NOMO-1 treated with dmso at 0.1 percent for 144 hours (cell line): ENCODE data around the gene VPS26A.
A peak's percentile ranks its signal among the peaks of the same experiment; 100 is the strongest.
"Not testable (repeated sequence)": the region's sequence is repeated elsewhere in the genome, so short reads cannot be mapped to it uniquely, and the experiment has no call there.

Source experiments
- DNase-seq: peaks from one replicate; lab custom pipeline; 2025; ENCODE audit not compliant: unreplicated experiment; lab: John Stamatoyannopoulos, UW

VPS26A gene

DNA sequence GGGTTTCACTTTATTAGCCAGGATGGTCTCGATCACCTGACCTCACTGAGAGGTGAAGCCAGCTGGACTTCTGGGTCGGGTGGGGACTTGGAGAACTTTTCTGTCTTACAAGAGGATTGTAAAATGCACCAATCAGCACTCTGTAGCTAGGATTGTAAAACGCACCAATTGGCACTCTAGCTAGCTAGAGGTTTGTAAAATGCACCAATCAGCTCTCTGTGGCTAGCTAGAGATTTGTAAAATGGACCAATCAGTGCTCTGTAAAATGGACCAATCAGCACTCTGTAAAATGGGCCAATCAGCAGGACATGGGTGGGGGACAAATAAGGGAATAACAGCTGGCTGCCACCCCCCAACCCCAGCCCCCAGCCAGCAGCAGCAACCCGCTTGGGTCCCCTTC is 51.3 kb downstream of the VPS26A start:
- not testable (repeated sequence) for DNase-seq

DNA sequence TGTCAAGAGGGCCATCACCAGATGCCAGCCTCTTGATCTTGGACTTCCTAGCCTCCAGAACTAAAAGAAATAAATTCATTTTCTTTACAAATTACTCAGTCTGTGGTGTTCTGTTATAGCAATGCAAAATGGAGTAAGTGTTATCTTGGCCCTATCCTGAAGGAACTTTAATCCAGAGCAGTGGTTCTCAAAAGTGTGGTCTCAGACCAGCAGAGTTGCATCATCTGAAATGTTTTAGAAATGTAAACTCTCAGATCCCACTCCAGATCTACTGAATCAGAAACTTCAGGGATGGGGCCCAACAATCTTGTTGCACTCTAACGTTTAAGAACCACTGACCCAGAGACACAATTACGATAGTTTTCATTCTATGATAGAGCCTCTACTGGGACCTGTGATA is 52.8 kb downstream of the VPS26A start:
- DNase-seq: no peak

DNA sequence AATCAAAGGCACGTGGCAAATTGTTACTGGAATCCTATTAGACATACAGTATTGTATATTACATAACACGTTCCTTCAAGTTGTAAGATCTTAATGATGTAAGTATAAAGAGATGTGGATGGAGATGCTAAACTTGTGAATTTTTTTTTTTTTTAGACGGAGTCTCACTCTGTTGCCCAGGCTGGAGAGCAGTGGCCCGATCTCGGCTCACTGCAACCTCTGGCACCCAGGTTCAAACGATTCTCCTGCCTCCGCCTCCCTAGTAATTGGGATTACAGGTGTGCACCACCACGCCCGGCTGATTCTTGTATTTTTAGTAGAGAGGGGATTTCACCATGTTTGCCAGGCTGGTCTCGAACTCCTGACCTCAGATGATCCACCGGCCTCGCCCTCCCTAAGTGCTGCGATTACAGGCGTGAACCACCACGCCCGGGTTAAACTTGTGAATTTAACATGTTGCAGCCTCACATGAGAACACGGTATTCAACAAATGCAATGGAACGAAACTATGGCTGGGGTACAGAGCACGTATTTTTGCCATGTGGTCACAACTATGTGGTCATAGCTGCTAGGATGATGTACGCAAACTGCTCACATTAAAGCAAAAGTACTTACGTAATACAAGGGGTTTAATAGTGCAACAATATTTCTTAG is 55.2 kb downstream of the VPS26A start:
- peak; percentile 46 for DNase-seq

DNA sequence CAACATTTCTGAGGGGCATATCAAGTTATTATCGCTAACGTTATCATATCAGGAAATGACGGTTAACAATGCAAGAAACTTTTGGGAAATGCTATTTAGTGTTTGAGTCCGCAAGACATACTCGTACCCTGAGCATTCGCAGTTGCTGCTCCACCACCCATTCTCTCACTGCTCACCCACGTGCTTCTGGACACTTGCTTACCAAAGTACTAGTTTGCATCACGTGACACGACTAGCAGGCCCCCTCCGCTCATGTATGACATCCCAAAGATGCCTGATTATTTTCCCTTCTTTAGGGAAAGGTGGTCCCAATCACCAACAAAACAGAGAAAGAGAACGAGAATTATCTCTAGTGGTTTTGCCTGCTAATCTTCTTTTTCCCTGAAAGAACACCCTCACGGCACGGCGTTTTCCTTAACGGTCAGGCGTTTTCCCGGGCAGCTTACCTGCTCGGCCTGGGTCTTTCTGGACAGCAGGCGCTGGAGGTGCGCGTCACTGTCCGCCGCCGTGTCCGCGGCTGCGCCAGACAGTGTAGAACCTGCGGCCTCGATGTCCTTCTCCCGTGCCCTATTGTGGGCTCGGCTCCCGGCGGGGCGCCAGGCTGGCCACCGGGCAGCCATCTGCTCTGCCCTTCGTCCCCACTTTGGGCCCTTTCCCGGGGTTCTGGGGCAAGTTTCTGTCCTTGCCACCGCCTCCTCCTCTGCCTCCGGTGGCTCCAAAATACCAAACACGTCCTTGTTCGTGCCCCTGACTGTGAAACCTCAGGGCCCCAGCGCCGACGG is 56.0 kb downstream of the VPS26A start, which contains the start of gene SUPV3L1:
TSS of gene SUPV3L1 (plus strand) at position 492 of the 782 bp plus-strand sequence. CDS start at position 550, 58 bp downstream.
- DNase-seq: peak; percentile 89

DNA sequence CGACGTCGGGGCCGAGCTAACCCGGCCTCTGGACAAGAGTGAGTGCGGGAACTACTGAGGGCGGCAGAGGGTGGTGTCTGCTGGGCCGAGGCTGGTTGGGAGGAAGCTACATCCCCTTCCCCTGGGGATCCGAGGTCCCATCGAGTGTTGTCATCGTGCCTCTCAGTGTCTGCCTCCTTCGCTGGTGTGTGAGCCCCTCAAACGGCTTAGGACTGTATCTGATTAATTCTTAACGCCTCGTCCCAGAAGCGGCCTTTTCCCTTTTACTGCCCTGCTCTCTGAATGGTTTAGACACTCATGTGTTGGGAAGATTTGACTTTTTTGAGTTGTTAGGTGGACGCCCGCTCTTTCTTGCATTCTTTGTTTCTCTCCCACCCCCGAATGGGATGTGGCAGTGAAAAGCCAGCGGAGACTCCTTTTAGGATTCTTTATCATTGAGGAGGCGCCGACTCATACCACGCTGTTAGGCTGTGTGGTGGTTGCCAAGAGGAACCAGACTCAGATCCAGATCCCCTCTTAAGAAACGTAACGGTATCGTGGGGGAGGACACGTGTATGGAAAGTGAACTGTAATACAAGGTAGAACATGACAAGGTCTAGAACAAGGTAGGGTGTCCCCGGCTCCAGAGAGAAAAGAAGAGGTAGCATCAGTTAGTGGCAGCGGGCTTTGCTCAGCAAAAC is 56.7 kb downstream of the VPS26A start:
- no peak for DNase-seq

DNA sequence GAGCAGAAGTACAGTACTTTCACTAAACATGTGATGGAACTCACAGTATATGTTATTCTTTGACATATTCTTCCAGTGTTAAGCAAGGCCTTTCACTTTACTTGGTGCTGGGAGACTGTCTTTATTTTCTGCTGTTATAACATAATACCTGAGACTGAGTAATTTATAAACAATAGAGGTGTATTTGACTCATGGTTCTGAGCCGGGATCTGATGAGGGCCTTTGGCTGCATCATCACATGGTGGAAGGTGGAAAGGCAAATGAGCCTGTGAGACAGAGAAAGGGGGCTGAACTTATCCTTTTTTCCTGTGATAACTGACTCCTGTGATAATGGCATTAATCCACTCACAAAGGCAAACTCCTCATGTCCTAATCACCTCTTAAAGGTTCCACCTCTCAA is 57.5 kb downstream of the VPS26A start:
- DNase-seq: no peak

DNA sequence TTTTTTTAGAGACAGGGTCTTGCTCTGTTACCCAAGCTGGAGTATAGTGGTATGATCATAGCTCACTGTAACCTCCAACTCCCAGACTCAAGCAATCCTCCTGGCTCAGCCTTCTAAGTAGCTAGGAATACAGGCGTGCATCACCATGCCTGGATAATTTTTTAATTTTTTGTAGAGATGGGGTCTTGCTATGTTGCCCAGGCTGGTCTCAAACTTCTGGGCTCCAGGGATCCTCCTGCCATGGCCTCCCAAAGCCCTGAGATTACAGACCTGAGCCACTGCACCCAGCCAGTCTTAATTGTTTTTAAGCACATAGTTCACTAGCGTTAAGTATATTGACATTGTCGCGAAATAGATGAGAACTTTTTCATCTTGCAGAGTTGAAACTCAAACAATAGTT is 58.0 kb downstream of the VPS26A start:
- no peak for DNase-seq

DNA sequence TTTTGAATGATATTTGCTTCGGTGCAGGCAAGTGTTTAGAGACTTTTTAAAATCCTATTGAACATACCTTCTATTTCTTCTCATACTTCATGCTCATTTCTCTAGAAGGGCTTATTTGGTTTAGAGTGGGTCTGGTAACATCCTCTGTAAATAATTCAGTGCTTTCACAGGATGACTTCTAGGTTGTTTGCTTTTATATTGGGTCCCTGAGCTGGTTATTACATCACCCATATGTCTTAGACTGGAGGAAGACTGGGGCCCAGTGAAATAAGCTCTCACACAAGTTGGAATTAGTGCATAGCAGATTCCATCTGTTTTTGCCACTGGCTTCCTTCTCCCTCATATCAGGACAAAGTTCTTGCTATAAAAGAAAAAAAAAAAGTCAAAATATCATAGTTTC is 62.5 kb downstream of the VPS26A start:
- DNase-seq: no peak

DNA sequence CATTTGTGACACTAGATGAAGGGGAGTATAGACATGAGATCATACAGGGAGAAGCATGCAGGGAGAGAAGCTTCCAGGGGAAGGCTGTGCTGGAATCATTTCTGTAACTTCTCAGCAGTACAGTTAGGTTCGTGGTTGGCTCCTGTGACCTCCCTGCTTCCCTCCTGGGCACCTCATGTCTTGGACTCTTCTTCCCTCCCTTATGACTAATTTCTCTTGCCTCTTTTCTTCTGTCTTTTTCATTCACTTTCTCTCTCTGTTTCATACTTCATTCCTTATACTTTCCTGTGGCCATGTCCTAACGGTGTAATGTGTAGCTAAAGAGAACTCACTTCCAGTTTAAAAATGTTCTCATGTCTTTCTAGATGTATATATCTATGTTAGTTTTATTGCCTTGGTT is 77.1 kb downstream of the VPS26A start:
- no peak for DNase-seq

DNA sequence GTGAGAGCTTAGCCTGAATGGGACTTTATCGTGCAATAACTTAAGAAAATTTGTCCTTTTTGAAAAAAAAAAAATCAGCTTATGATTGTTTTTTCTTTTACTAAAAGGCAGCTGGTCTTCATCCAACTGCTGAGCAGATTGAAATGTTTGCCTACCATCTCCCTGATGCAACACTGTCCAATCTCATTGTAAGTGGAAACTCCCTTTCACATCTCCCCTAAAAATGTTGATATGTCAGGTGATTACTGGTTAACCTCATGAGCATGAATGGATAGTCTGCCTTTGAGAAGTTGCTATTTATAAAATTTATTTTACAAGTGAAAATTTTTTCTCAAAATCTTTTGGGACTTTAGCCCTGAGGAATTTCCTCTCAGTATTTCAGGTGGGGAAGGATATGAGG is 78.4 kb downstream of the VPS26A start:
- DNase-seq: no peak

DNA sequence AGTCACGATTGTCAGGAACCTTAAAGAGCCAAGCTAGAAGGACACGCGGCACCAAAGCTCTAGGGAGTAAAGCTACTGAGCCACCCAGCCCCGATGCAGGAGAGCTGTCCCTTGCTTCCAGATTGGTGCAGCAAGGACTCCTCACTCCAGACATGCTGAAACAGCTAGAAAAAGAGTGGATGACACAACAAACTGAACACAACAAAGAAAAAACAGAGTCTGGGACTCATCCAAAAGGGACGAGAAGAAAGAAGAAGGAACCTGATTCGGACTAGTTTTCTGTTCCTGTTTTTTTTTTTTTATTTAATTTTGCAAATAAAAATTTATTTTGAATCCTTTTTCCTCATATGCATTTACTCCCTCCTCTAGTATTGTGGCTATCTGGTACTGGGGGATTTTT is 84.8 kb downstream of the VPS26A start:
- DNase-seq: no peak

DNA sequence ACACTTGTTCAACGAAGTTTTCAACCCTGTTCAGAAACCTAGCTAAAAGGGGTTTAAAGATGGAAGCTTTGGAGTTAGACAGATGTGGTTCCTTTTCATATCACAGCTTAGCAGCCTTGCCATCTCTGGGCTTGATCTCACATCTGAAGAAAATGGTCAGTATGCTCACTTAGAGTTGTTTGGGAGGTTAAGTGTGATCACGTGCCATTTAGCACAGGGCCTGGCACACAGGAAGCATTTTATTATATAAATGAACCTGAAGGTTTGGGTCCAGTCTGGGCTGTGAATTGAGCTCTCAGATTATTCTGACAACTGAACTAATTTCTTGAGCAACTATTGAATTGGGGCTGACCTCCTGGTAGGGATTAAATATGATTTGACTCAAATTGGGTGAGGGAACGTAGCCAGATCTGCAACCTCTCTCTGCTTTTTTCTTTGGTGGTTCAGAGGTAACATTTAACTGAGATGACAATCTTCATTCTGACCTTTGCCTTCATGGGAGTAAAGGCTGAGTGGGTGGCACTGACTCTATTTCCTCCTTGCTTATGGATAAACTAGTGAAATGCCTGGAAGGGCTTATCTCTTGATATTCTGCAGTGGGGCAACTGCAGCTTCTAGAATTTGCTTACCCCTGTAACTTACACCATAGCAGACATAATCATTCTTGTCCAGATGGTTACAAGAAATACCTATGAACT is 86.0 kb downstream of the VPS26A start:
- DNase-seq: no peak

DNA sequence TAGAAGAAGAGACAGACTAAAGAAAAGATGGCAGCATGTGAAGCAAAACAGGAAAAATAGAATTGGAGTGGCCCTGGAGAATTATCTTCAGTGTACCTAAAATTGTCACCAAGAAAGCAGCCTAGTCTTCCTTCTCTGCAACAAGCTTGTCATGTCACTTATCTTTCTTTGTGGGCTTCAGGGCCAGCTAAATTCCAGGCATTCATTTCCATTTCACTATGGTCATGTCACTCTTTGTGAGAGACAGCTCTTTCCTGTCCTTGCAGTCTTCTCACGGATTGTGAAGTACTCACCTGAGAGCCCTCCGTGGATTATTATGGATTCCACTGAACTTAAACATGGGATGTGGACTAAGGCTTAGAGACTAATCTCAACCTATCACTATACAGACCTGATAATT is 87.1 kb downstream of the VPS26A start:
- no peak for DNase-seq

DNA sequence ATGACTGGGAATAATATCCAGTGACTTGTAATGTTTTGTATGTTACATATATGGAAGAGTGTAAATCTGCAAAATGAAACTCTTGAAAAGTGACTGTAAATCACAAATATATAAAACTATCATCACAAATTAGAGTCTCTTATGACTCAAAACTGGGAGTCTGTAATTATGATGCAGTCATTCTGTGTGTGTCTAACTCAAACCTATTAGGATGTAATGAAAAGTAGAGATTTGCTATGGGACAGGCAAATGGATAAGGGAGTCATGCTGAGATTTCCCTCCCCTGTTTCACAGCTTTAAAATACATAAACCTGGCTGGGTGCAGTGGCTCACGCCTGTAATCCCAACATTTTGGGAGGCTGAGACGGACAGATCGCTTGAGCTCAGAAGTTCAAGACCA is 87.5 kb downstream of the VPS26A start:
- DNase-seq: no peak

DNA sequence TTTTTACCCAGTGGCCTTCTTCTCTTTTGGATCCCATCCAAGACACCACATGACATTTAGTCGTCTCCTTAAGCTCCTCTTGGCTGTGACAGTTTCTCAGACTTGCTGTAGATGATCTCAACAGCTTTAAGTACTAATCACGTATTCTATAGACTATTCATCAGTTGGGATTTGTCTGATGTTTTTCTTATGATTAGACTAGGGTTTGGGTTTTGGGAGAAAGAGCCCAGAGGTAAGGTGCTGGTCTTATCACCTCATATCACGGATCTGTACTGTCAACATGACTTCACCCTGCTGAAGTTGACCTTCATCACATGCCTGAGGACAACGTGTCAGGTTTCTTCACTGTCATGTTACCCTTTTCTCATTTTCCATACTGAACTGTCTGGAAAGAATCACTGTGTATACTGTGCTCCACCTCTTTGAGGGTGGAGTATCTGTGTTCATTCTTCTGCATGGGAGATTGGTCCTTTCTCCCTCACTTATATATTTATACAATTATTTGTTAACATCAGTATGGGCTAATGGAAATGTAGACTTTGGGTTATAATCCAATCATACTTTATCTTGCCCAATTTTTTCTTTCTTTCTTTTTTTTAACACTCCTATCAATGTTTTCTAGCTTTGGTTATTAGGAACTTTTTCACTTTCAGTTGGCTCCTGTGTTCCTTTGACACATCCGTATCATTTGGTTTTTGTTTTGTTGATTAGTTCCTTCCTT is 89.8 kb downstream of the VPS26A start:
- no peak for DNase-seq

DNA sequence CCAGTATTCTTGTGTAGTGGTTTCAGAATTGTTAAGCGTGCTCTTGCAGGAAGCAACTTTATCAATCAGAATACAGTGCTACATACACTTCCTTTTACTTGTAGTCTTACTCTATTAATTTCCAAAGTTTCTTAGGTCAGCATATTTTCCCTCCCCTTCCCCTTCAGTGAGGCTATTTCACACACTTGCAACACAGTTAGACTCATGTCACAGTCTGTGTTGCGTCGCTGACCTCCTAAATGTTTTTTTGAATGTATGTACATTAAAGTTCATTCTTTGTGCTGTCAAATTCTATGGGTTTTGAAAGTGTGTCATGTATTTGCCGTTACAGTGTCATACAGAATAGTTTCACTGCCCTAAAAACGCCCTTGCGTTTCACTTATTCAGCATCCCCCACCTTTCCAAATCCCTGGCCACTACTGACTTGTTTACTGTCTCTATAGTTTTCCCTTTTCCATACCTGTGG is 90.7 kb downstream of the VPS26A start:
- no peak for DNase-seq

DNA sequence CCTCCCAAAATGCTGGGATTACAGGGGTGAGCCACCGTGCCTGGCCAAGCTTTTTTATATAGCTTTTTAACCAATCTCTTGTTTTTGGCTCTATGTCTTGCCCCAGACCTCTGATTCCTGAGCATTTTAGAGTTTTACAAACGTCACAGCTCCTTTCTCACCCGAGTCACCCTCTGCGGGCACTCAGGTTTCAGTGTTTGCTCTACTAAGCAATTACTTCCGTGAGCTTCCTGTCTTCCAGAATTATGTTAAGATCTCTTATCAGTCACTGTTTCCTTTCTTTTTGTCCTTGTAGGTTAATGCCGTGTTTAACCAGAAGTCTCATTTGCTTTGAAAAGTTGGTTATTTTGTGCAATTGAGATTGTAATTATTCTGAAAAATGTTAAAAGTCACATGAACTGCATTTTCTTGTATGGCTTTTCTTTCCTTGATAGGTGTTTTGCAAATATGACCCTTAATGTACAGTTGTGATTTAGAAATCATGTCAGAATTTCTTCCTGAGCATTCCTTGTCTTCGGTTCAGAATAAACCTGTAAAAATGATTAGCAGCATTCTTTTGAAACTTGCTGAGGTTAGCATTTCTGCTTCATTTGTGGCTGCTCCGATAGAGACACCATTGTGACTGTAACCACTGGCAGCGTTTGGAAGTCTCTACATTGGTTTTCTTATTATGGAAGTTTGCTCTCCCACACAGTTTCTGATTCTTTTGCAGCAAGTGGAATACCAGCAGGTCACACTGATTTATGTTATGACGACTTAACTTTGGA is 91.6 kb downstream of the VPS26A start:
- no peak for DNase-seq

DNA sequence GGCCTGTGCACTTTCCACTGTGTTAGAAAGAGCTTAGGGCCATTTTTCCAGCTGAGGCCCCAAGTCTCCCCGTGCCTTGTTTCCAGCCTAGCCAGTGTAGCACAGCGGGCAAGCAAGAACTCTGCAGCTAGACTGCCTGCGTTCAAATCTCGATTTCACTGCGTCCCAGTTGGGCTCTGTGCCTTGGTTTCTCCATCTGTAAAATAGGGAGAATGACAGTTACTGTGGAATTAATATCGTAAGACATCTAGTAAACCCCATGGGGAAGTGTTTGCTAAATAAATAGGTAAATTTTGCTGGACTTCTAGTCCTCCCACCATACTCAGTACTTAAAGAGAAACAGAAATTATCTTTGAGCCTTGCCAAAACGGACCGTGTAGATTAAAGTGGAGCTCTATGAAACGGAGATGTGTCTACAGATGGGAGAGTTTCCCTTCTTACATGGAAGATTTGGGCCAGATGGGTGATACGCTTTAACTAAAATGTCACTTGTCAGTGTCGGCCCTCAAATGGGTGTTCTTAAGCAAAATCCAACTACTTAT is 92.7 kb downstream of the VPS26A start:
- no peak for DNase-seq

DNA sequence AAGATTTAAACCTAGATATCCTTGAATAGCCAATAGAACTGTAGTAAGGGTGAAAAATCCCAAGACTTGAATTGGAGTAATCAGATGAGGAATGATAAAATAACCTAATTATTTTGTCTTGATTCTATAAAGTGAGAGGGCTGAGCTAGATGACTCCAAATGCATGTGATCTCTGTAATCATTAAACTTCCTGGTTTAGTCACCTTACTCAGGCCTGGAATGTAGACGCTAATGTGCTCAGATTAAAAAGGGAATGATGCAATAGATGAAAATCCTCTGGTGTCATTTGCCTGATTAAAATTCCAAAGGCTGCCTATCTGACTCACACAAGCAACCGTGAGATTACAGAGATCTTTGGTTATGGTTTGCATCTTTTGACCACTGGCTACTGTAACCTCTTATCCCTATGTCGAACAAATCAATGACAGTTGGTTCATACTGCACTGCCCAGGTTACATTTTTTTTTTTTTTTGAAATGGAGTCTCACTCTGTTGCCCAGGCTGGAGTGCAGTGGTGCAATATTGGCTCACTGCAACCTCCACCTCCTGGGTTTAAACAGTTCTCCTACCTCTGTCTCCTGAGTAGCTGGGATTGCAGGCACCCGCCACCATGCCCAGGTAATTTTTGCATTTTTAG is 93.3 kb downstream of the VPS26A start:
- DNase-seq: no peak
